Sigmoid colon (tissue), 7 donors: Measurements from ENCODE around the gene LHFPL4. TPM values are rescaled to one million over a fixed set of nuclear protein-coding genes. Genes with fewer than 3 reads are reported as not detected.

ENCODE experiments used
- DNase-seq: peaks from one replicate; pipeline ENCODE4 v3.0.0-alpha.2; 2019
- H3K27ac ChIP-seq, 4 donors: fragments of 200-600 bp; sonication (generic); one replicate each; pipeline ENCODE4 v1.5.1; 2016 to 2019; ENCODE audit warnings: mild to moderate bottlenecking in 1 of 4
- H3K27me3 ChIP-seq, 3 donors: fragments of 200-600 bp; sonication (generic); one replicate each; pipeline ENCODE4 v1.5.1; 2019; ENCODE audit warnings: mild to moderate bottlenecking in 1 of 3
- H3K36me3 ChIP-seq, 4 donors: fragments of 200-600 bp; sonication (generic); one replicate each; pipeline ENCODE4 v1.5.1; 2016 to 2019
- H3K4me1 ChIP-seq, 4 donors: fragments of 200-600 bp; sonication (generic); one replicate each; pipeline ENCODE4 v1.5.1; 2017 to 2019
- H3K4me3 ChIP-seq, 4 donors: fragments of 200-600 bp; sonication (generic); one replicate each; pipeline ENCODE4 v1.5.1; 2017 to 2019; ENCODE audit warnings: mild to moderate bottlenecking in 2 of 4, moderate library complexity in 1 of 4
- H3K9me3 ChIP-seq, 4 donors: fragments of 200-600 bp in 3 of 4; sonication (generic) in 3 of 4; one replicate each; pipeline versions ENCODE4 v1.5.1 to v1.6.1; 2013 to 2019
- CTCF ChIP-seq, 4 experiments: fragments of 450-650 bp in 3 of 4; fragments of 200-600 bp in 1 of 4; IDR thresholded peaks; one replicate each; pipeline ENCODE4 v1.5.1; 2016 to 2019; ENCODE audit warnings: antibody characterized with exemption in 4 of 4, mild to moderate bottlenecking in 3 of 4, moderate library complexity in 2 of 4
- EP300 ChIP-seq, 4 donors: sonication (generic); formaldehyde crosslinking; IDR thresholded peaks; one replicate each; pipeline ENCODE4 v1.6.1; 2017; ENCODE audit warnings: antibody characterized with exemption in 4 of 4
- POLR2A ChIP-seq, 2 donors: fragments of 450-650 bp; IDR thresholded peaks; one replicate each; pipeline ENCODE4 v1.6.1; 2016; ENCODE audit warnings: antibody characterized with exemption in 2 of 2, mild to moderate bottlenecking in 2 of 2, moderate library complexity in 2 of 2
- POLR2AphosphoS5 ChIP-seq, 4 donors: sonication (generic); formaldehyde crosslinking; IDR thresholded peaks; one replicate each; pipeline ENCODE4 v1.6.1; 2017; ENCODE audit warnings: antibody characterized with exemption in 4 of 4
- WGBS, 2 donors: extraction: QIAGEN DNeasy Blood & Tissue Kit; methylation state at CpG; one replicate each; pipeline ENCODE4 v1.1.7; 2013; 5-methylcytosine and 5-hydroxymethylcytosine counted together
- intact Hi-C: fragments of 100-400 bp; cut with DNase I; formaldehyde crosslinking; loops from one replicate; pipeline ENCODE4 v1.15.1; 2023
- polyA plus RNA-seq, 3 donors: library from polyadenylated mRNA; stranded (reverse); fragments of 200-250 nt; gene quantifications; one replicate each; pipeline ENCODE4 v1.2.3, GENCODE V29; 2013
- total RNA-seq, 4 donors: library from RNA; depleted of rRNA; stranded (reverse); fragments of >200 nt; gene quantifications; one replicate each; pipeline ENCODE4 v1.1.0, GENCODE V29; 2016
- donor health status: healthy with polysubstance abuse.
- donor health status: Bipolar disorder and iron deficiency.
- donor health status: healthy.

Gene LHFPL4
- total and polyA plus RNA-seq, 7 donors: 0.26 to 5.1 (median 0.72) TPM; not detected in 3

GRCh38 chr3:9452417-9452816, 101.2 kb downstream of the LHFPL4 start:
- WGBS, 2 donors: 43 to 67% methylated on average over 2 of the region's 2 CpGs
- no peak for TF ChIP-seq POLR2AphosphoS5 (IDR thresholded peaks at IDR 0.05)
- TF ChIP-seq EP300 (IDR thresholded peaks at IDR 0.05): no peak
- no peak for TF ChIP-seq CTCF (IDR thresholded peaks at IDR 0.05)
- no peak for TF ChIP-seq POLR2A (IDR thresholded peaks at IDR 0.05)
- peaks cover 0 to 6% (median 0%) of the 10 kb centered on the region in 4 donors for H3K4me1 ChIP-seq
- no peak overlapping the region for H3K4me3 ChIP-seq
- H3K36me3 ChIP-seq: peaks cover 19 to 97% (median 45%) of the 10 kb centered on the region in 4 donors
- H3K27ac ChIP-seq: peak overlapping the region in 1 of 4 donors; percentile 31
- no peak for DNase-seq
- H3K9me3 ChIP-seq: no peaks in the 10 kb centered on the region
- no peaks in the 10 kb centered on the region for H3K27me3 ChIP-seq
- intact Hi-C loops: no loop called here

GRCh38 chr3:9450991-9451390, 102.6 kb downstream of the LHFPL4 start:
- intact Hi-C loops: no loop called here
- no peak overlapping the region for H3K27ac ChIP-seq
- 92 to 95% methylated on average over 2 of the region's 2 CpGs for WGBS, 2 donors
- no peak overlapping the region for H3K4me3 ChIP-seq
- peaks cover 0 to 6% (median 0%) of the 10 kb centered on the region in 4 donors for H3K4me1 ChIP-seq
- TF ChIP-seq POLR2AphosphoS5 (IDR thresholded peaks at IDR 0.05) (no peak), CTCF (IDR thresholded peaks at IDR 0.05) (no peak), EP300 (IDR thresholded peaks at IDR 0.05) (no peak), POLR2A (IDR thresholded peaks at IDR 0.05) (no peak)
- no peaks in the 10 kb centered on the region for H3K27me3 ChIP-seq
- H3K36me3 ChIP-seq: peaks cover 24 to 97% (median 57%) of the 10 kb centered on the region in 4 donors
- H3K9me3 ChIP-seq: no peaks in the 10 kb centered on the region
- DNase-seq: no peak

- peaks cover 24 to 97% (median 52%) of the 10 kb centered on the region in 4 donors for H3K36me3 ChIP-seq
- 91 to 99% methylated on average over 1 of the region's 1 CpG for WGBS, 2 donors
- H3K4me3 ChIP-seq: no peak overlapping the region
- H3K4me1 ChIP-seq: peaks cover 0 to 6% (median 0%) of the 10 kb centered on the region in 4 donors
- DNase-seq: no peak
- H3K9me3 ChIP-seq: no peaks in the 10 kb centered on the region
- no peak overlapping the region for H3K27ac ChIP-seq
- TF ChIP-seq POLR2A (IDR thresholded peaks at IDR 0.05): no peak
- no peak for TF ChIP-seq EP300 (IDR thresholded peaks at IDR 0.05)
- TF ChIP-seq POLR2AphosphoS5 (IDR thresholded peaks at IDR 0.05): no peak
- TF ChIP-seq CTCF (IDR thresholded peaks at IDR 0.05): no peak
- H3K27me3 ChIP-seq: no peaks in the 10 kb centered on the region
- intact Hi-C loops: no loop called here
Observed at GRCh38 chr3:9450126-9450525, 103.5 kb downstream of the LHFPL4 start.

GRCh38 chr3:9448643-9449042, 105.0 kb downstream of the LHFPL4 start:
- intact Hi-C loops: no loop called here
- DNase-seq: no peak
- Histone ChIP-seq H3K27ac (no peak overlapping the region), H3K27me3 (no peaks in the 10 kb centered on the region), H3K9me3 (no peaks in the 10 kb centered on the region), H3K4me3 (no peak overlapping the region), H3K4me1 (peaks cover 0 to 6% (median 0%) of the 10 kb centered on the region in 4 donors), H3K36me3 (peaks cover 32 to 97% (median 56%) of the 10 kb centered on the region in 4 donors)
- no peak for TF ChIP-seq POLR2AphosphoS5 (IDR thresholded peaks at IDR 0.05)
- no peak for TF ChIP-seq CTCF (IDR thresholded peaks at IDR 0.05)
- no peak for TF ChIP-seq POLR2A (IDR thresholded peaks at IDR 0.05)
- TF ChIP-seq EP300 (IDR thresholded peaks at IDR 0.05): no peak
- 86 to 93% methylated on average over 1 of the region's 1 CpG for WGBS, 2 donors

Other genes starting within 250 kb of the LHFPL4 start
- 10 to 100 TPM; 20.5 to 38.5 (median 36.0) TPM for gene THUMPD3, start 190.8 kb downstream of the LHFPL4 start, total RNA-seq
- gene THUMPD3, start 190.8 kb downstream of the LHFPL4 start, polyA plus RNA-seq: 10 to 100 TPM; 15.6 to 30.9 (median 17.3) TPM
- gene SETD5, start 156.2 kb downstream of the LHFPL4 start, total RNA-seq: 100 to 1,000 TPM in 1 of 4 donors, 10 to 100 TPM in 3; 69.9 to 149 (median 72.7) TPM
- gene SETD5, start 156.2 kb downstream of the LHFPL4 start, polyA plus RNA-seq: 10 to 100 TPM in 2 of 3 donors, 1 to 10 TPM in 1; 8.6 to 44.7 (median 10.2) TPM
- gene MTMR14, start 95.7 kb upstream of the LHFPL4 start, total RNA-seq: 10 to 100 TPM; 13.0 to 23.9 (median 18.5) TPM
- gene MTMR14, start 95.7 kb upstream of the LHFPL4 start, polyA plus RNA-seq: 10 to 100 TPM; 29.8 to 34.8 (median 32.1) TPM
- under 1 TPM in 1 of 4 donors, not detected in 3; 0.14 TPM for gene CPNE9, start 150.0 kb upstream of the LHFPL4 start, total RNA-seq
- gene CPNE9, start 150.0 kb upstream of the LHFPL4 start, polyA plus RNA-seq: under 1 TPM in 1 of 3 donors, not detected in 2; 0.22 TPM
- 10 to 100 TPM; 12.6 to 18.6 (median 13.9) TPM for gene BRPF1, start 177.9 kb upstream of the LHFPL4 start, total RNA-seq
- gene BRPF1, start 177.9 kb upstream of the LHFPL4 start, polyA plus RNA-seq: 10 to 100 TPM in 1 of 3 donors, 1 to 10 TPM in 2; 3.5 to 12.0 (median 4.2) TPM
- 10 to 100 TPM; 22.5 to 34.6 (median 31.4) TPM for gene OGG1, start 196.1 kb upstream of the LHFPL4 start, total RNA-seq
- gene OGG1, start 196.1 kb upstream of the LHFPL4 start, polyA plus RNA-seq: 10 to 100 TPM; 15.6 to 23.6 (median 16.9) TPM
- gene CAMK1, start 216.1 kb upstream of the LHFPL4 start, total RNA-seq: 10 to 100 TPM; 45.7 to 57.8 (median 56.5) TPM
- 10 to 100 TPM; 14.0 to 21.6 (median 19.7) TPM for gene CAMK1, start 216.1 kb upstream of the LHFPL4 start, polyA plus RNA-seq
- 10 to 100 TPM; 53.2 to 72.9 (median 67.6) TPM for gene TADA3, start 238.7 kb upstream of the LHFPL4 start, total RNA-seq
- gene TADA3, start 238.7 kb upstream of the LHFPL4 start, polyA plus RNA-seq: 10 to 100 TPM; 52.2 to 87.1 (median 78.4) TPM
- 100 to 1,000 TPM in 3 of 4 donors, 10 to 100 TPM in 1; 75.6 to 150 (median 128) TPM for gene ARPC4, start 239.3 kb upstream of the LHFPL4 start, total RNA-seq
- 100 to 1,000 TPM; 190 to 240 (median 211) TPM for gene ARPC4, start 239.3 kb upstream of the LHFPL4 start, polyA plus RNA-seq